ENCODE data around the gene GNG7.
"Not testable (repeated sequence)": the region's sequence is repeated elsewhere in the genome, so short reads cannot be mapped to it uniquely, and the experiment has no call there.

The GNG7 gene

GRCh38 chr19:2484178-2484937, 218.1 kb downstream of the GNG7 start:
- no peak for DNase-seq (ENCODE audit: low spot score)

GRCh38 chr19:2483484-2484151, 218.9 kb downstream of the GNG7 start:
- no peak for DNase-seq (ENCODE audit: low spot score)

- DNase-seq (ENCODE audit: low spot score) = no peak
These were observed 219.4 kb downstream of the GNG7 start for GRCh38 chr19:2483084-2483483.

- DNase-seq (ENCODE audit: low spot score) = no peak
These were observed 220.0 kb downstream of the GNG7 start for GRCh38 chr19:2482354-2483038.

- no peak for DNase-seq (ENCODE audit: low spot score)
These were observed 221.0 kb downstream of the GNG7 start for GRCh38 chr19:2481466-2481865.

- no peak for DNase-seq (ENCODE audit: low spot score)
These were observed 222.8 kb downstream of the GNG7 start for GRCh38 chr19:2479556-2480194.

- DNase-seq (ENCODE audit: low spot score) = no peak
These were observed 223.5 kb downstream of the GNG7 start for GRCh38 chr19:2478756-2479555.

GRCh38 chr19:2478278-2478755, 224.2 kb downstream of the GNG7 start:
- DNase-seq (ENCODE audit: low spot score) = peak; percentile 64

GRCh38 chr19:2477732-2478191, 224.7 kb downstream of the GNG7 start:
- DNase-seq (ENCODE audit: low spot score) = peak; percentile 53

- DNase-seq (ENCODE audit: low spot score) = no peak
These were observed 225.3 kb downstream of the GNG7 start for GRCh38 chr19:2477141-2477710.

GRCh38 chr19:2476451-2477140, 225.9 kb downstream of the GNG7 start:
- peak; percentile 50 for DNase-seq (ENCODE audit: low spot score)

GRCh38 chr19:2475702-2476450, 226.6 kb downstream of the GNG7 start, which contains the start of gene GADD45B:
Gene GADD45B, plus strand, starts transcription at chr19:2476127. Its CDS starts 232 bp downstream, at chr19:2476359.
- peak; percentile 99 for DNase-seq (ENCODE audit: low spot score)

GRCh38 chr19:2475018-2475701, 227.3 kb downstream of the GNG7 start:
- DNase-seq (ENCODE audit: low spot score) = peak; percentile 63

GRCh38 chr19:2474232-2475017, 228.1 kb downstream of the GNG7 start:
- peak; percentile 75 for DNase-seq (ENCODE audit: low spot score)

- not testable (repeated sequence) for DNase-seq (ENCODE audit: low spot score)
These were observed 232.6 kb downstream of the GNG7 start for GRCh38 chr19:2469915-2470200.

- no peak for DNase-seq (ENCODE audit: low spot score)
These were observed 233.2 kb downstream of the GNG7 start for GRCh38 chr19:2469102-2469914.

GRCh38 chr19:2468596-2468995, 233.9 kb downstream of the GNG7 start:
- no peak for DNase-seq (ENCODE audit: low spot score)

Measured in cerebellar cortex (tissue), 1 donor.